ENCODE measurements around the gene STK36.

Gene STK36

DNA sequence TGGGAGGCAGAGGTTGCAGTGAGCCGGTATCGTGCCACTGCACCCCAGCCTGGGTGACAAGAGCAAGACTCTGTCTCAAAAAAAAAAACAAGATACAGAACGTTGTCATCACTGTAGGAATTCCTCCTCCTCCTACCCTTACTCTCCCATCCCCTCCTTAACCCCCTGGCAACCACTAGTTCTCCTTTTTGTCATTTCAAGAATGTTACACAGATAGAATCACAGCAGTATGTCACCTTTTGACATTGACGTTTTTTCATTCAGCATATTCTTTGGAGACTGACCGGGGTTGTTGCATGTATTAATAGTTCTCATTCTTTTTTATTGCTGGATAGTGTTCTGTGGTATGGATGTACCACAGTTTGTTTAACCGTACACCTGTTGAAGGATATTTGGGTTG lies 71.2 kb downstream of the STK36 start:
- no peak for DNase-seq (ENCODE audit: extremely low read depth in 1 of 2, low read depth in 1 of 2)

DNA sequence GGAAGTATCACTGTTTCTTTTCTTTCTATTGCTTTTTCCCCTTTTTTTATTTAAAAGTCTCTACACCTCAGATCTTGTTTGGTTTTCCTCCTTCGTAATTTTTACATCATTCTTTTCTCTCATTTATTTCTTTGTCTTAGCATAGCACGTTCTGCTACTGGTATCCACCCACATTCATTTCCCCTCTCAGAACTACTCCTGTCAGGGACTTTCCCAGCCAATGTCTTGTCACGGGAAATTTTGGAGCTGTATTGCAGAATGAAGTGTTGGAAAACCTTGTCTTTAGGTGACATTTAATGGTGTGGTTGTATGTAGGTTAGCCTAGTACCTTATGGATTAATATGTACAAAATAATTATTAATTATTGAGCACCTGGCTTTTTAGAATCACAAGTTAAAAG lies 72.7 kb downstream of the STK36 start:
- no peak for DNase-seq (ENCODE audit: extremely low read depth in 1 of 2, low read depth in 1 of 2)

GRCh38 chr2:218745160-218745558 lies 73.3 kb downstream of the STK36 start:
- DNase-seq (ENCODE audit: extremely low read depth in 1 of 2, low read depth in 1 of 2): no peak

DNA sequence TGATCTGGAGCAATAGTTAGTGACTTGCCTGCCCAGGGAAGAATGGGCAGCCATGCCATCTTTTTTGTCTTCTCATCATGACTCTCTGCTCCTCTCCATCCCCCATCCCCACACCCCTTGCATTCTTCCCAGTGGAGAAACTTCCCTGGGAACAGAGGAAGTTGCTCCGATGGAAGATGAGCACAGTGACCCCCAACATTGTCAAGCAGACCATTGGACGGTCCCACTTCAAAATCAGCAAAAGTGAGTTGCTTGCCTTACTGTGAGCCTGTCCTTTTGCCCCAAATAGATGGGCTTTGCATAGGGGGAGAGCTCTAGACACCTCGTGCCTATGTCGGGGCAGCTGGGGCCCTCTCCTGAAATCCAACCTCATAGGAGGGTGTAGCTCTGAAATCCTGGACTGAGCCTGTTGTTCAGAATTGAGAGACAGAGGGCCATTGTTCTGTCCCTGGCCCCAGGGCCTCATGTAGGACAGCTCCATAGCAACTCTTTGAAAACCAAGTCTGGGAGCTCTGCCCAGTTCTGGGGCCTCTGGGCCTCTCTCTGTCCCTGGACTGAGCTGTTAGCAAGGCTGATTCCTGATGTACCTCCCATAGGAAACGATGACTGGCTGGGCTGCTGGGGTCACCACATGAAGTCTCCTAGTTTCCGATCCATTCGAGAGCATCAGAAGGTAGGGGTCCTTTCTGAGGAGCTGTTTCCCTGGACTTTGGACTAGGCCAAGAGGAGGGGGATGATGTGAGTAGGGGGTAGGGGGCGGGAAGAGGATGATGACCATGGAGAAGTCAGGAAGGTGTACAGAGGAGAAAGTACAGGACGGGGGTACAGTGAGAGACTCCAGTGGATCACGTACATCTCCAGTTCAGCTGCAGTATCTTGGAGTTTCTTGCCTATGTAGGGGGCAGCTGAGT lies 73.9 kb downstream of the STK36 start:
- DNase-seq (ENCODE audit: extremely low read depth in 1 of 2, low read depth in 1 of 2): no peak

GRCh38 chr2:218746470-218746795 lies 74.5 kb downstream of the STK36 start:
- DNase-seq (ENCODE audit: extremely low read depth in 1 of 2, low read depth in 1 of 2): no peak

DNA sequence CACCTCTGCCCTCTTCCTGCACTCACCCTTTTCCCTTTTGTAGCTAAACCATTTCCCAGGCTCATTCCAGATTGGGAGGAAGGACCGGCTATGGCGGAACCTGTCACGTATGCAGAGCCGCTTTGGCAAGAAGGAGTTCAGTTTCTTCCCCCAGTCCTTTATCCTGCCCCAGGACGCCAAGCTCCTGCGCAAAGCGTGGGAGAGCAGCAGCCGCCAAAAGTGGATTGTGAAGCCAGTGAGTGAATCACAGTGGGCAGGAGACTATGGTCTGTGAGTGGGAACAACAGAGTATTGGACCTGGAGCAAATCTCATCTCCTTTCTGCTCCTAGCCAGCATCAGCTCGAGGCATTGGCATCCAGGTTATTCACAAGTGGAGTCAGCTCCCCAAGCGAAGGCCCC lies 75.1 kb downstream of the STK36 start:
- DNase-seq (ENCODE audit: extremely low read depth in 1 of 2, low read depth in 1 of 2): no peak

GRCh38 chr2:218748741-218749441 lies 77.0 kb downstream of the STK36 start:
- no peak for DNase-seq (ENCODE audit: extremely low read depth in 1 of 2, low read depth in 1 of 2)

Data from activated CD8-positive, alpha-beta memory T cell treated with anti-CD3 and anti-CD28 coated beads for 1 hour (primary cell).